Measurements from ENCODE around the gene STARD13. TPM values are rescaled to one million over a fixed set of nuclear protein-coding genes. Genes with fewer than 3 reads are reported as not detected.

STARD13 gene
- total RNA-seq, 1 experiment from 2014 or later: 2.1 TPM

- no peaks in the 10 kb centered on the region for H3K9me3 Mint-ChIP-seq
- no peak for TF ChIP-seq CTCF (conservative IDR thresholded peaks at IDR 0.05)
- H4K8ac ChIP-seq (replicated peaks; ENCODE audit: insufficient read length, low read depth, low read length): no peak overlapping the region
- H3K9me3 ChIP-seq (ENCODE audit: control insufficient read depth, low read depth, low read length): no peaks in the 10 kb centered on the region
- H3K27me3 ChIP-seq (ENCODE audit: insufficient read depth, low read length): no peaks in the 10 kb centered on the region
- no peak overlapping the region for H3K4ac ChIP-seq (ENCODE audit: low read depth, low read length)
- H2BK5ac ChIP-seq (ENCODE audit: insufficient read length, low read length): no peak overlapping the region
- H3K4me1 ChIP-seq (ENCODE audit: insufficient read depth, low read length): no peaks in the 10 kb centered on the region; the same call in 1 of the 2 replicates
- H2BK15ac ChIP-seq (ENCODE audit: low read depth, low read length): no peak overlapping the region
- H2BK20ac ChIP-seq (ENCODE audit: low read depth, low read length, poor library complexity, severe bottlenecking): no peak overlapping the region
- no peak overlapping the region for H2BK120ac ChIP-seq (ENCODE audit: low read depth, low read length, poor library complexity, severe bottlenecking)
- H3K36me3 Mint-ChIP-seq (ENCODE audit: insufficient read depth in 1 of 3, low read depth in 3 of 3): no peaks in the 10 kb centered on the region
- H3K79me1 ChIP-seq (ENCODE audit: insufficient read depth, low read depth, low read length, poor library complexity, severe bottlenecking): no peaks in the 10 kb centered on the region
- H3K79me2 ChIP-seq (ENCODE audit: insufficient read depth, low read length): no peaks in the 10 kb centered on the region
- H4K5ac ChIP-seq (ENCODE audit: insufficient read length, low read depth, low read length): no peak overlapping the region
- no peak overlapping the region for H3K14ac ChIP-seq (ENCODE audit: insufficient read depth, low read length)
- H3K4me3 Mint-ChIP-seq: no peak overlapping the region
- no peak overlapping the region for H2AFZ ChIP-seq (ENCODE audit: low read length)
- H3K23ac ChIP-seq (ENCODE audit: insufficient read length, low read depth, low read length): no peak overlapping the region
- no peaks in the 10 kb centered on the region for H3K23me2 ChIP-seq (ENCODE audit: insufficient read length, low read depth, low read length, poor library complexity, severe bottlenecking)
- no peak overlapping the region for H4K91ac ChIP-seq (ENCODE audit: insufficient read length, low read depth, low read length)
- no peak overlapping the region for H3T11ph ChIP-seq (ENCODE audit: low read length)
- H3K56ac ChIP-seq (ENCODE audit: insufficient read length, low read depth, low read length): no peak overlapping the region
- no peak overlapping the region for H3K27ac Mint-ChIP-seq
- no peak for DNase-seq
- H2BK12ac ChIP-seq (ENCODE audit: insufficient read length, low read depth, low read length): no peak overlapping the region
- no peak overlapping the region for H3K27ac ChIP-seq (ENCODE audit: insufficient read length, low read depth, low read length)
- H3K4me1 Mint-ChIP-seq: peaks cover 2 to 11% of the 10 kb centered on the region in 2 experiments; a peak in 3 of 4 replicates
- no peak overlapping the region for H2AK5ac ChIP-seq (ENCODE audit: insufficient read length, low read length)
- peaks cover 2% of the 10 kb centered on the region; the same call in 1 of the 2 replicates for H3K27me3 Mint-ChIP-seq (ENCODE audit: low read depth)
- no peaks in the 10 kb centered on the region for H4K20me1 ChIP-seq (ENCODE audit: control insufficient read depth, insufficient read depth, insufficient read length)
- H3K18ac ChIP-seq (ENCODE audit: insufficient read length, low read depth, low read length): no peak overlapping the region
- no peak overlapping the region for H3K9ac ChIP-seq (ENCODE audit: extremely low read depth, insufficient read length, low read length)
- no CpG with 5 or more reads among the region's 2 CpGs for WGBS (ENCODE audit: extremely low coverage, insufficient read length, low lambda C conversion rate)
- no peak overlapping the region for H3K4me2 ChIP-seq (ENCODE audit: insufficient read depth, insufficient read length, low read length)
These were observed 41.2 kb upstream of the STARD13 start for GRCh38 chr13:33326723-33327122.

Measured in H9 (cell line).